HG03045 (cell line): ENCODE measurements around the gene DLST.
A peak's percentile ranks its signal among the peaks of the same experiment; 100 is the strongest.

ENCODE experiments used
- ATAC-seq: cut with Tn5 transposase; IDR thresholded peaks from one replicate; pipeline ENCODE4 v1.9.1; 2021; ENCODE audit warnings: mild to moderate bottlenecking, moderate library complexity; ENCODE audit not compliant: unreplicated experiment

Gene DLST

DNA sequence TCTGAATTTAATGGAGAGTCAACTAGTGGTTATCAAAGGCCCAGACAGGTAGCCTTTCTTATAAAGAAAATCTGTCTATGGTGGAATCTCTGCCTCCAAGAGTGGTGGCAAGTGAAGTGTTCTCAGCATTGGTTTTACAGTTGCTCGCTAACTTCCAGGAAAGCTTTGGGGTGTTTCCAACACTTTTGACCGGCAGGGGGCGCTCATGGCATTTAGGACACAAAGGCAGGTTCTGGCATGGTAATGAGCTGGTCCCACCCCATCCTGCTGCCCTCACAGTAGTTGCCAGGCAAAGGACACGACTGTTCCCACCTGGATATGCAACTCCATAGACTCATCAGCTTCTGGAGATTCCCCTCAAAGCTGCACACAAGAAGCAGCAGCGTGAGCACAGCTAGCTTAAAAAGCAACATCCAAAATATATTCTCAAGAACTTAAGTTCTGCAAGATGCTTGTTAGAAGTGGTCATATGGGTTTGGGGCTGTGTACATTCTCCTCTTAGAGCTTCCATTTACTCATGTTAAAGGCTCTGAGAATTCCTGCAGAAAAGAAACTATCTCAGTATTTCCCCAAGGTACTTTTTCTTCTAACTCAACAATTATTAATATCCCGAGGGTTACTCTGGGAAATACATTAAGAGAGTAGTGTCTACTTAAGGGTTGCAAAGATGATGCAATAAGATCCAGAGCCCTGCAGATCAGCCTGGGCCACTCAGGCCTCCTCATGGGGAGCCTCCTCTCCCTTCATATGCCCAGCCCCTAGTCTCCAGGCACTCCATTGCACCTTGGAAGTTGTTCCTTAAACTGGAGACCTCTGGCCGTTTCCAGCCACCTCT, 20.6 kb upstream of the DLST start:
- ATAC-seq = no peak

DNA sequence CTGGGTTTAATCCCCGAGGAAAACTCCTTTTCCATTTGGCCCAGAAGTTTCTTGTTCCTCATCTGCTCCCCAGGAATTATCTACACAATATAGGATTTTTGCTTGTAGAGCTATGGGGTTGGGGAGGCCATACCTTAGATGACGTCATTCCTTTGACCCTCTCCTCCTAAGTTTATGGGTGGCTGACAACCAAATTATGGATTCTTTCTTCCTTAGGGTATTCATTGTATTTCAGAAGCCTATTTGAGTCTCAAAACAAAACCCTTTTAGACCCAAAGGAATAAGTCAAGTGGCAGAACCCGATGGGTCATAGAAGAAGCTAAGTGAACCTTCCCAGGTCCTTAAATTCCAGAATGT, 20.0 kb upstream of the DLST start:
- no peak for ATAC-seq

DNA sequence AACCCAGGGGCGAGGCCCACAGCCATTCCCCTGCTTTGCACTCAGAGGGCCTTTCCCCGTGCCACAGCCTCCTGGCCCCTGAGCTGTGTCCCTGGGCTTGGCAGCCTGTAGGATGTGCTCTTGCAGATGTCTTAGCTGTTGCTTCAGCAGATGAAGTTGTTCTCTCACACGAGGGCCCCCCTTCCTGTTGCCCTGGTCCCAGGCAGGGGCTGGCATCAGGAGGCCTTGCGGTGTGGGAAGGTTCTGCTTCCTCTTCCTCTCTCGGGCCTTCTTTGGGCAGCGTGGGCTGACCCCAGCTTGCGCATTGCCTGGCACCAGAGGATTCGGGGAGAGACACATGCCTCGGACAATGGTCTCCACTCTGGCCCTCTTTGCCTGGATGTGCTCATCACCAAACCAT, 18.4 kb upstream of the DLST start:
- ATAC-seq = no peak

DNA sequence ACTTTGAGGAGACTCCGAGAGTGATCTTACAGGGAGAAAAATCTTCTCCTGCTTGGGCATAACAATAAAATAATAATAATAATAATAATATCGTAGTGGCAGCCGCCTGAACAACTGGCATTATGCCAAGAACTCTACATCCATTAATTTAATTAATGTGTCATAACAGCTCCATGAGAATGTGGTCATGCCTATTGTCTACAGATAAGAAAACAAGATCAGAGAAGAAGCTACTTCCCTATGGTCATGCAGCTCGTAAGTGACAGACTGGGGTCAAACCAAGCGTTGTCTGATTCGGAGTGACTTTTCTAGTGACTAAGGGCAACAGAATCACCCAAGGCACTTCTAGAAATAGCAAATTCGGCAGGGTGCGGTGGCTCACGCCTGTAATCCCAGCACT, 17.5 kb upstream of the DLST start:
- no peak for ATAC-seq

DNA sequence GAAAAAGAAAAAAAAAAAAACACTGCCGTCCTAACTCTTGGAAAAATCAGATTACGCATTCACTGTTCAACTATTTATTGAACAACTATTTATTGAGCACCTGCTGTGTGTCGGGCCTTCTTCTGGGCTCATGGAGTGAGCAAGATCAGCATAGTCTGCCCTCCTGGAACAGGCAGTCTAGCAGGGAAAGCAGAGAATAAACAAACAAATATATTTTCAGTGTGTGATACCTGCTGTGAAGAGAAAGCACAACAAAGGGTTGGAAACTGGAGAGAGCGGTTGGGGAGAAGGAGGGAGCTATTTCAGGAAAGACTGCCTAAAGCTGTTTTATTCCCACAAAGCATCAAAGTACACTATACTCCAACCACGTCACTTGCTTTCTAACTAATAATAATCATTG, 16.6 kb upstream of the DLST start:
- no peak for ATAC-seq

DNA sequence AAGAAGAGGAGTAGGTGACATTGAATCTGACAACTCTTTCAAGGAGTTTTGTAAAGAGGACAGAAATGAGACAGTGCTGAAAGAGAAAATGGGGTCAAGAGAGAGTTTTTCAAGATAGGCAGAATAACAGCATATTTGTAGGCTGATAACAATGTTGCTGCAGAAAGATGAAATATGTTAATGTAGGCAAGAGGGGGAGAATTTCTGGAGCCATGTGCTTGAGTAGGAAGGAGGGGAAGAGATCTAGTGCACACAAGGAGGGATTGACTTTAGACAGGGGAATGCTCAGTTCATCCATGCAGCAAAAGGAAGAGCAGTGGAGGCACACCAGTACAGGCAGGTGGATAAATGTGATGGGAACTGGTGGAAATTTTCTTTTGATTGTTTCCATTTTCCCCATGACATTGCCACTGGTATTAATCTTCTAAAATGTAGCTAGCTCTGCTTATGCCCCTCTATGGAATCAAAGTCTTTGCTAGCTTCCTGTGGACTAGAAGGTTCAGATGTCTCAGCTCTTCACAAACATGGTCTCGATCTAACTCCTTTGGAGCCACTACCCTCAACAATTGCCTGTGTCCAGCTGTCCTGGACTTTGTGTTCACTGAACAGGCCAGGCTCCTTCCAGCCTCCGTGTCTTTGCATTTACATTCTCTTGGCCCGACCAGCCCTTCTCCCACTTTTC, 14.9 kb upstream of the DLST start:
- no peak for ATAC-seq

DNA sequence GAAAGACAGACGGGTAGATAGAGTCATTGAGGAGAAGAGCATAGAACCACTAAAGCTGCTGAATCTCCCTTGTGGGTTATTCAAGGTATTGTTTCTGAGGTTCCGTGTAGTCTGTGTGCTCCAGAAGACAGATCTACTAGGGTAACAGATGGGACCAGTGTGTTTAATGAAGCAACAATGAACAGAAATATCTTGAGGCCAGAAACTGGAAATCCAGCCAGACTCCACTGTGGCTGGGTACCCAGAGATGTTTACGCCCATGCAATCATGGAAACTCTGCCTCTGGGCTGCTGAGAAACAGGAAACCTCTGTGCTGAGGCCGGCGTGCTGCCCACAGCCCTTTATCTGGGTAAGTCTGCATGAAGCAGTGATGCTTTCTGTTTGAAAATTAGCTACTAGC, 14.0 kb upstream of the DLST start:
- ATAC-seq = no peak

DNA sequence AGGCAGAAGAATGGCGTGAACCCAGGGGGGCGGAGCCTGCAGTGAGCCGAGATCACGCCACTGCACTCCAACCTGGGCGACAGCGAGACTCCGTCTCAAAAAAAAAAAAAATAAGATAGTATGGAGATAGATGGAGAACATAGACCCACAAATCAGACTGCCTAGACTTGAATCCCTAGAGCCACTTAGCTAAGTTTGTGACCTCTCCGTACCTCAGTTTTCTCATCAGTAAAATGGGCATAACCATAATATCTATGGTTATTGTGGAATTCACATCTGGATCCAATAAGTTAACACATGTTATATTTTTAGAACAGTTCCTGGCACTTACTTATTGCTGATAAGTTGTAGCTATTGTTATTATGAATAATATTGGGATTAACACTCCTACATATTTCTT, 13.0 kb upstream of the DLST start:
- ATAC-seq = no peak

DNA sequence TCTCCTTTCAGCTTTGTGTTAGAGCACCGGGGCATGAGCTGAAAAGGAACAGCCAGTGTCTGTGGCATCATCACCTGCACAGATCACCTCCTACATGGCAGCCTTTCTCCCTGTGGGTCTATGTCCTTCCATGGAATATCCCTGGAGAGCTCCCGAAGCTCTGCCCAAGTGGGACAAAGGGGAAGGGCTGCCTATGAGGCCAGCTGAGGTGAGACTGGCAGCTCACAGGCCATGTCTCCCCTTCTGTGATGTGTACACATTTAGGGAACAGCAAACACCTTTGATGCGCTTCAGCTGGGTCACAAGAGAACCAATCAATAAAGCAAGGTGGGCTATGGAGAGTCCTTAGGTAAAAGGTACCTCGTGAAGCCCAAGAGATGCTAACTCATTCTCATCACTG, 9.9 kb upstream of the DLST start:
- ATAC-seq = no peak

DNA sequence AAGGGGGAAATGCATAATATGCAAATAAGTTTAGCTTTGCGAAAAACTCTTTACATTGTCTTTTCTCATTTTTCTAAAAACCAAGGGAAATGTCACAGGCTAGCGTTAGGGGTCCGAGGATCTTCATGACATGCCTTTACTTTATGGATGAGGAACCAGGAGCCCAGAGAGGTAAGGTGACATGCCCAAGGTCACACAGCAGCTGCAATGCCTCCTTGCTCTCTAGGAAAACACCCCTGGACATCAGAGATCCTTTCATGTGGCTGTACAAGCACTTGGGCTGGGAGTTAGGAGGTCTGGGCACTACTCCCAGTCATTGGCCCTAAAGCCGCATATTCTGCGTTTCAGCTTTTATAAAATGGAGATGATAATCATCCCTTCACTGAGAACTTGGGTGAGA, 6.5 kb upstream of the DLST start:
- ATAC-seq = no peak

DNA sequence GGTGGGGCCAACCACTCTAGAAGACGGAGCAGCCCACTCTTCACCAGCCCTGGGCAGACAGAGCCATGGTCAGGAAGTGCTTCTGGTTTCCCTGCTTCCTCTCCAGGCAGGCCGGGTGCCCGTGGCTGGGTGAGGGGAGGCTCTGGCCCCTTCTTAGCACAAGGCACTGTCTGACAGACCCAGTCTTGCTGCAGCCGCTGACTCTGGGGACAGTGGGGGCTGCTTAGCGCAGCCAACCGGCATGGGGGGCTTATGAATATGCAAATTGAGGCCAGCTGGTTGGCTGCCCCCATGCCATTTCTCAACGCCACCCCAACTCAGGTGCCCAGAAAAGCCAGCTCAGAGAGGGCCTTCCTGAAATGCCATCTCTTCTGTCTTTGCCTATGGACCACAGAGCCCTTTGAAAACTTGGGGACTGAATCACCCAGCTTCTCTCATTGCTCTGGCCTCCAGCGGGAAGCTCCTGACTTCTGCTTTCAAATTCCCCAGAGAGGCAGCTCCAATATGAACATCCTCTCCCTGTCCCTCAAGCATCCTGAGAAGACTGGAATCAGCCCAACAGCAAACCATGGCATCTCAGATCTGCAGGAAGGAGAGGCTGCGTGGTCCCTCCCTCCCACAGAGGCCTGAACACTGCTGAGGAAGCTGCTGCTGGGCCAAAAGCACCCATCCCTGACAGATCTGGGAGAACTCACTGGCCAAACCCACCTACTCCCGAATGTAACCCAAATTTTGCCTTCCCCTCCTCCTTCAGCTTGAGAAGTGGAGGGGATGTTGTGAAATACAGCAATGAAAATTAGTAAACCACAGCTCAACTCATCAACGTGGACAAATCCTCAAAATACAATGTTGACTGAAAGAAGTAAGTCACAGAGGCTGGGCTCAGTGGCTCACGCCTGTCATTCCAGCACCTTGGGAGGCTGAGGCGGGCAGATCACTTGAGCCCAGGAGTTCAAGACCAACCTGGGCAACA, 5.5 kb upstream of the DLST start, which contains the start of gene PROX2:
Gene PROX2 (minus strand): TSS at position 205 of the 973 bp plus-strand sequence. CDS start 12,311 bp downstream, outside the sequence.
- ATAC-seq = no peak

DNA sequence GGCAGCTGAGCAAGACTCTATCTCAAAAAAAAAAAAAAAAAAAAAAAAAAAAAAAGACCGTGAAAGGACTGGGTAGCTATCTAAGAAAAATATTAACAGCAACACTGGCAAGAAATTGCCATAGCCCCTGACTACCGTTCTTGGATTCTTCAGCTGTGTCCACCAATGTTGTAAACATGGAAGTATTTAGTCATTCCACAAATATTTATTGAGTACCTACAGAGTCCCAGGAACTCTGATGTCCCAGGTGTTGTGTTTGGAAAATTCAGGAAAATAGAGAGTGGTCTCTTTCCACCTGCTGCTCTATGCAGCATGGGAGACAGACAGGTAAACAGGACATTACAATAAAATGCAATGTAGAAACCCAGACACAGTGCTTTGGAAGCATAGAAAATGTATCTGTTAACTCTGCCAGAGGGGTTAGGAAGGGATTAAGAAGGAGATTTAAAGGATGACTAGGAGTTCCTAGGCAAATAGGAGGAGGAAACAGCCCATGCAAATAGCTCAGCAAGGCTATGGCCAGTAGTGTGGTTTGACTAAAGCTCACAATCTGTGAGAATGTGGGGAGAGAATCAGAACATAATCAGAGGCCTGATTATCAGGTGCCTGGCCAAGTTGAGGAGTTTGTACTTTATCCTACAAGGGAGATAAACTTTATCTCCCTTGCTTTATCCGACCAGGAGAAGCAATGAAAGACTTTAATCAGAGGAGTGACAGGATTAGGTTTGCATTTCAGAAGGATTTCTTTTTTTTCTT, 2.1 kb upstream of the DLST start:
- ATAC-seq = no peak

DNA sequence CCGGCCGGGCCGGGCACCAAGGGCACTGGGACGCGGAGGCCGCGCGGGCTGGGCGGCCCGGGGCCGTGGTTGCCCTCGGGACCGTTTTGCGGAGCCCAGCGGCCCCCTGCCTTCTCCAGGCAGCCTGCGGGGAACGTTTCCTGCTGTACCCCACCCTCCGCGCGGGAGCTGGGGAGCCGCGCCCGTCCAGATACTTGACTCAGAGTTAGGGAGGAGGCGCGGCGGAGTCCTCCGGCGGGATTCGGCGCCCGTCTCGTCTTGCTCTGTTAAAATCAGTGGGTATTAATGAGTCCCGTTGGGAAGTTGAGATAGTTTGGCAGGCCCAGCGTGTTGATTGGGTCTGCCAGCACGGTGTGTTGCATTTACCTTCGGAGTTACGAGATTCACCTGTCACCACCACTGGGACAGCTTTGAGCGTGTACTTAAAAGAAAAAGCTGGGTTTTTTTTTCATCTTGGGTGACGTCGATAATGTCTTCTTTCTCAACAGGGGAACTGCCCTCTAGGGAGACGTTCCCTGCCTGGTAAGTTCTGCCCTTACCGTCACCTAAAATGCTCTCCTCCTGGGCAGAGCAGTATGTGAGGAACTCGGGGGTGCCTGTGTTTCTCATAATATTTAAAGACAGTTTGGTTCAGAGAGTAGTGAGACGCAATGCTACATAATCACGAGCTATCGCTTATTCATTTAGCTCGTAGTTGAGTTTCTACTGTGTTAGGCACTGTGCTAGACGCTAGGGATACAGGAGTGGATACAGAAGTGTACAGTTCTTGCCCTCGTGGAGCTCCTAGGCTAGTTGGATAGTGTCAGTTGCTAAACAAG, 596 bp downstream of the DLST start:
- ATAC-seq = peak; percentile 33

DNA sequence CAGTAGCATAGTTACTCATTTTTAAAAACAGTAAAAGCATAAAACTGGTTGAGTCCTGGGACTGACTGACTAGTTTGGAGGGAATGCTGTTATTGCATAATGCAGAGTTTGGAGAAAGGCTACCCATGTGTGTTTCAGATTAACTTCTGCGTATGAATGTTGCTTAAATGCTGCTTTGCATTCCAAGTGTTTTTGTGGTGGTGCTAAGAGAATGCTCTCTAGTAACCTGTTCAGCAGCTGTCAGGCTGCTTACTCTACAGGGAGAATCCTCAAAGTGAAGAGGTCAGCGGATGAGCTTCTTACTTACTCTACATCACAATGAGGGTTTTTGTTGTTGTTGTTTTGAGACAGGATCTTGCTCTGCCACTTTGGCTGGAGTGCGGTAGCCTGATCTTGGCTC, 4.3 kb downstream of the DLST start:
- ATAC-seq = no peak

DNA sequence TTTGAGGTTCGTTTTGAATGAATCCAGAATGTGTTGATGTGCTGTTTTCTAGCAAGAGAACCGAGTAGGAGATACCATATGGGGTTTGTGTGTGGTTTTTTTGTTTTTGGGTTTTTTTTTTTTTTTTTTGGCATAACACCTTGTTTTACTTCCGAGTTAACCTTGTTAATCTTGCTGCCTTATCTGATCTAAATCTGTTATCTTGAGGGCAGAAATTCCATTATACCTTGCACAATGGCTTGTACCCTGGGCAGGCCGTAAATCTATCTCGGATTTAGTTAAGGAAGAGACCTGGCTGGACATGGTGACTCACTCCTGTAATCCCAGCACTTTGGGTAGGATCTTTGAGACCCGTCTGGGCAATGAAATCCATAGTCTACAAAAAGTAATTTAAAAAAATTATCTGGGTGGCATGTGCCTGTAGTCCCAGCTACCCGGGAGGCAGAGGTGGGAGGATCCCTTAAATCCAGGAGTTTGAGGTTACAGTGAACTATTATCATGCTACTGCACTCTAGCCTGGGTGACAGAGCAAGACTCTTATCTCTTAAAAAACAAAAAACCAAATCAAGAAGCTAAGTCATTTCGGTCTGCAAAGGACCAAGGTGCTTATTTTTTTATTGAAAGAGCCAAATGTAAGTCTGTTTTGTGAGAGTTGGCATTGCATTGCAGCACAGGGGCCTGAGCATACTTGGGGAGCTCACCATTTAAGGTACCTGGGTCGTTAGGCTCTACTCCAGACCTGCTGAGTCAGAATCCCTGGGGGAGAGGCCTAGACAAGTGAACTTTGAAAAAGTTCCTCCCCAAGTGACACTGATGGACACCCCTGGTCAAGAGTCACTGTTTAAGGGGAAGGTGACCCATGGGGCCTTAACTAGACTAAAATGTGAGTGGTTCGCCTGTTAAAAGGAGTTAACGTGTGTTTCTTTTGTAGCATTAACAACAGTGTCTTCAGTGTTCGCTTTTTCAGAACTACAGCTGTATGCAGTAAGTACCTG, 6.7 kb downstream of the DLST start:
- ATAC-seq = no peak

DNA sequence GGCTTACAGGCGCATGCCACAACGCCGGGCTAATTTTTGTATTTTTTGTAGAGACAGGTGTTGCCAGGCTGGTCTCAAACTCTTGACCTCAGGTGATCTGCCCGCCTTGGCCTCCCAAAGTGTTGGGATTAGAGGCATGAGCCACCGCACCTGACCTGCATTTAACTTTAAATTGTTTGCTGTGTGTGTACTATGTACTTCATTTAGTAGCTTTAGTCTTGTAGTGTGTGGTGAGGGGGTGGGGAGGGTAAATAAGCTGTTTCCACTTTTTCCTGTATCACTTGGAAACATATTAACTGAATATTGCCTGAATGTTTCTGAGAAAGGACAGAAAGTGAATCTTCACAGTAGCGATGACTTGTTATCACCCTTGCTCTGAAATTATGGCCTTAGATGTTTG, 8.5 kb downstream of the DLST start:
- no peak for ATAC-seq

DNA sequence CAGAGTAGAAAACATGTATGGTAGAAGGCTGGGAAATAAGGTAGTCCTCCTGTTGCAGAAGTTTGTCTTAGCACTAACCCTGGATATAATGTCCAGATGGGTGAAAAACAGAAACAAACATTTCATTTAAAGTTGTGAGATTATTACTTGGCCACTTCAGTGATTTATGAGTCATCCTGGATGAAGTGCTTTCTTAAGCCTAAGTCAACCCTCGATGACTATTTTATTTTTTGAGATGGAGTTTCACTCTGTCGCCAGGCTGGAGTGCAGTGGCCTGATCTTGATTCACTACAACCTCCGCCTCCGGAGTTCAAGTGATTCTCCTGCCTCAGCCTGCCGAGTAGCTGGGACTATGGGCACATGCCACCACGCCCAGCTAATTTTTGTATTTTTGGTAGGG, 10.2 kb downstream of the DLST start:
- ATAC-seq = no peak

DNA sequence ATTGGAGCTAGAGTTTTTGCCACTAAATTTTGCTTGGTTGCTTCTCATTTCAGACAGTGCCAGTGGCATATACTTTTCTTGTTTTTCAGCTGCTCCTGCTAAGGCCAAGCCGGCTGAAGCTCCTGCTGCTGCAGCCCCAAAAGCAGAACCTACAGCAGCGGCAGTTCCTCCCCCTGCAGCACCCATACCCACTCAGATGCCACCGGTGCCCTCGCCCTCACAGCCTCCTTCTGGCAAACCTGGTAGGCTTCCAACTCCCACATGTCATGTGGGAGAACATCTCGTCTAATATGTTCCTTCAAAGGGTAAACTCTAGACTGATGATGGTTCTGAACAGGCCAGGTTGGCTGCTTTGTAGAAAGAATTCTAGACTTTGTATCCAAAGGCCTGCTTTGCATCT, 11.0 kb downstream of the DLST start:
- no peak for ATAC-seq
